Adrenal gland (tissue), 5 donors: ENCODE measurements around the gene MAGOHB.

Source experiments
- POLR2A ChIP-seq, 2 donors: fragments of 450-650 bp; IDR thresholded peaks; one replicate each; pipeline ENCODE4 v1.6.1; 2017; ENCODE audit warnings: antibody characterized with exemption in 2 of 2, mild to moderate bottlenecking in 2 of 2, moderate library complexity in 1 of 2
- TF ChIP-seq, protein P1 (sequence below), 6 experiments: fragments of 450-650 bp in 4 of 6; fragments of 200-600 bp in 2 of 6; sonication (generic) in 1 of 6; IDR thresholded peaks; 1 replicate in 5 of 6; 2 replicates in 1 of 6; pipeline versions ENCODE4 v1.5.1 to v1.8.0; 2016 to 2021; ENCODE audit warnings: antibody characterized with exemption in 6 of 6, mild to moderate bottlenecking in 2 of 6, moderate library complexity in 1 of 6
- donor health status: DM: no; HTN: no; CAD: no.

DNA sequence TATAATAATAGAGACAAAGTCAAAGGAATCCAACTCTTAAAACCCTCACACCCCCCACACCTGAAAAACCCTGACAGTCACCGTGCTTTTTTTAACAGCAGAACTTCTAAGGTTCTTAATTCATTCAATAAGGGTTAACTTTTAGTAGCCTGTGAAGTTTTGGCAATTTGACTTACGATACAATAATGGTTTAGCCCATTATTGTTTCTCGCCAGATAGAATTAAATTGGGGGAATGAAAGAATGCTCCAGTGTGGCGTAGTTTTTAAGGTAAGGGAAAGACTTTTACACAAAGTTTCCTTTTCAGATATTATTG, 604 bp upstream of the MAGOHB start:
- TF ChIP-seq, protein P1, sequence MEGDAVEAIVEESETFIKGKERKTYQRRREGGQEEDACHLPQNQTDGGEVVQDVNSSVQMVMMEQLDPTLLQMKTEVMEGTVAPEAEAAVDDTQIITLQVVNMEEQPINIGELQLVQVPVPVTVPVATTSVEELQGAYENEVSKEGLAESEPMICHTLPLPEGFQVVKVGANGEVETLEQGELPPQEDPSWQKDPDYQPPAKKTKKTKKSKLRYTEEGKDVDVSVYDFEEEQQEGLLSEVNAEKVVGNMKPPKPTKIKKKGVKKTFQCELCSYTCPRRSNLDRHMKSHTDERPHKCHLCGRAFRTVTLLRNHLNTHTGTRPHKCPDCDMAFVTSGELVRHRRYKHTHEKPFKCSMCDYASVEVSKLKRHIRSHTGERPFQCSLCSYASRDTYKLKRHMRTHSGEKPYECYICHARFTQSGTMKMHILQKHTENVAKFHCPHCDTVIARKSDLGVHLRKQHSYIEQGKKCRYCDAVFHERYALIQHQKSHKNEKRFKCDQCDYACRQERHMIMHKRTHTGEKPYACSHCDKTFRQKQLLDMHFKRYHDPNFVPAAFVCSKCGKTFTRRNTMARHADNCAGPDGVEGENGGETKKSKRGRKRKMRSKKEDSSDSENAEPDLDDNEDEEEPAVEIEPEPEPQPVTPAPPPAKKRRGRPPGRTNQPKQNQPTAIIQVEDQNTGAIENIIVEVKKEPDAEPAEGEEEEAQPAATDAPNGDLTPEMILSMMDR (IDR thresholded peaks at IDR 0.05) = no peak
- TF ChIP-seq POLR2A (IDR thresholded peaks at IDR 0.05) = no peak
